AG09319 (cell line): ENCODE data around the gene UBE3A.

Experiments
- DNase-seq: peaks from one replicate; pipeline ENCODE4 v3.0.0-alpha.2; 2010; ENCODE audit warnings: low read depth; ENCODE audit errors: extremely low read depth
- TF ChIP-seq, protein P1 (sequence below): IDR thresholded peaks from 2 replicates; pipeline ENCODE4 v1.5.1; 2011; ENCODE audit warnings: low read depth, mild to moderate bottlenecking, inconsistent platforms, low read length, moderate library complexity

Gene UBE3A

GRCh38 chr15:25368850-25369249 is 70.0 kb downstream of the UBE3A start:
- no peak for DNase-seq
- TF ChIP-seq, protein P1, sequence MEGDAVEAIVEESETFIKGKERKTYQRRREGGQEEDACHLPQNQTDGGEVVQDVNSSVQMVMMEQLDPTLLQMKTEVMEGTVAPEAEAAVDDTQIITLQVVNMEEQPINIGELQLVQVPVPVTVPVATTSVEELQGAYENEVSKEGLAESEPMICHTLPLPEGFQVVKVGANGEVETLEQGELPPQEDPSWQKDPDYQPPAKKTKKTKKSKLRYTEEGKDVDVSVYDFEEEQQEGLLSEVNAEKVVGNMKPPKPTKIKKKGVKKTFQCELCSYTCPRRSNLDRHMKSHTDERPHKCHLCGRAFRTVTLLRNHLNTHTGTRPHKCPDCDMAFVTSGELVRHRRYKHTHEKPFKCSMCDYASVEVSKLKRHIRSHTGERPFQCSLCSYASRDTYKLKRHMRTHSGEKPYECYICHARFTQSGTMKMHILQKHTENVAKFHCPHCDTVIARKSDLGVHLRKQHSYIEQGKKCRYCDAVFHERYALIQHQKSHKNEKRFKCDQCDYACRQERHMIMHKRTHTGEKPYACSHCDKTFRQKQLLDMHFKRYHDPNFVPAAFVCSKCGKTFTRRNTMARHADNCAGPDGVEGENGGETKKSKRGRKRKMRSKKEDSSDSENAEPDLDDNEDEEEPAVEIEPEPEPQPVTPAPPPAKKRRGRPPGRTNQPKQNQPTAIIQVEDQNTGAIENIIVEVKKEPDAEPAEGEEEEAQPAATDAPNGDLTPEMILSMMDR, result no peak

DNA sequence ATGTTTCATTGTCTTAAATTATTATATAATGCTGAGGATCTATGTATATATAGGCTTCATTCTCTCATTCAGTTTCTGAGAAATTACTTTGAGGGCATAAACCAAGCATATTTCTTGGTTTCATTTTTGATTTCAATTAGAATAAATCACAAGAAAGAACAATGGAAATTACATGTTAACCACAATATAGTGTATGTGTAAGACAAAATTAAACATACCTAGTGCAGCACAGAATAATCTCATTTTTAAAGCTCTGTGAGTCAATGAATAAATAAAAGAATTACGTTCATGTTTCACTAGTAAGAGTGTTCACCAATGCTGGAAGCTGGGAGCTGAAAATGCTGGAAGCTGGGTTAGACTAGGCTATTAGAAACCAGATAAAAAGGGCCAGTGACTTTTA is 72.8 kb downstream of the UBE3A start:
- TF ChIP-seq, protein P1, result no peak
- no peak for DNase-seq

DNA sequence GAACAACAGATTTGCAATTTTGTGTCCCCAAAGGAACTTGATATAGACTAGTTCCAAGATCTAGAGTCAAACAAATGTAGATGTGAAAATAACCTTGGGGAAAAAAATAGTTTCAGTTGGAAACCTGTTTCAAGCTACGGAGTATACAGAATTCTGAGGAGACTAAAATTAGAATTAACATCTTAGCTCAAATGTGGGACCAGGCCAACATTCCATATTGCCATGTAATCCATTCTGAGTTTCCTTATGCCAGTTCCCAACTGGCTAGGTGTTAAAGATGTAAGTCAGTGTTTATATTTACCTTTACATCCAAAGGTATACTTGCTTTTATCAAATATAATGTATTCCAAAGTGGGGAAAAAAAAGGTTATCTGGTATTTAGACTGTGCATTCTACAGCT is 76.3 kb downstream of the UBE3A start:
- no peak for DNase-seq
- TF ChIP-seq, protein P1, result no peak

DNA sequence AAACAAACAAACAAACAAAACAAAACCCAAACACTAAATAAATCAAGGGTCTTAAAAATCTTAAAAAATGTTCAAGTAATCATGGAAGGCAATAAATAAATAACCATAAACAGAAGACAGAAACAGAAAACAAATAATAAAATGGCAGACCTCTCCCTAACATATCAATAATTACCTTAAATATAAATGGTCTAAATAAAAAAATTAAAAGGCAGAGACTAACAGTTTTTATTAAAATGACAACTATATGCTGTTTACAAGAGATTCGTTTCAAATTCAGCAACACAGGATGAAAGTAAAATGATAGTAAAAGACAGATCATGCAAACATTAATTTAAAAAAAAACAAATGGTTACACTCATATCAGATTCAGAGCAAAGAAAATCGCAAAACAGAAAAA is 91.1 kb downstream of the UBE3A start:
- TF ChIP-seq, protein P1, result no peak
- DNase-seq, result no peak

DNA sequence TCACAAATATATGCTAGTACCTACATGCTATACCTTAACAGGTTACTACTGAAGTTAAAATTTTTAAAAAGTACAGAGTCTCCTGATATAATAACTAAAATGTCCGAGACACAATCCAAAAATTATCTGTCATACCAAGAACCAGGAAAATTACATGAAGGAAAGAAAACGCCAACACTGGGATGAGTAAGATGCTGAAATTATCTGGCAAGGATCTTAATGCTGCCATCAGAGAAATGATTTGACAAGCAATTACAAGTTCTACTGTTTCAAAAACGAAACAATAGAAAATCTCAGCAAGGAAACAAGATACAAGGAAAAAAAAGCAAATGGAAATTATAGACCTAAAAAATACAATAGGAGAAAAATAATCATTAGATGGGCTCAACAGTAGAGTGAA is 92.5 kb downstream of the UBE3A start:
- TF ChIP-seq, protein P1, result no peak
- no peak for DNase-seq

GRCh38 chr15:25345943-25346342 is 92.9 kb downstream of the UBE3A start:
- TF ChIP-seq, protein P1, result peak; percentile 23
- no peak for DNase-seq

DNA sequence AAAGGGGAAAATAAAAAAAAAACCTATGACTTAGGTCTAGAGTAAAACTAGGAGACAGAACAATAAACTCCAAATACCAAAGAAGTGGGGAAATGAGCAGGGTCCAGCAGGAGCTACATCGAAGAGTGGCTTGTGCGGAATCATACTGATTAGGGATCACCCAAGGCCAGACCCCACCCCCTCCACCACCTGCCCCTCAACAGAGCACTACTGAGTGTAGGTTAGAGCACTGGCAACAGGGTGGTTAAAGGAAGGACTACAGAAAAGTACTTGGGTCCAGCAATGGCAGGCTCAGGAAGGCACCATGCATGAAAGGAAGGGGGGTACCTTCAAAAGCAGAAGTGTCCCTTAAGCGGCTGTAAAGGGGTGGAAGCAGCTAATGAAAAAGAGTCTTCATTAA is 96.2 kb downstream of the UBE3A start:
- DNase-seq, result no peak
- TF ChIP-seq, protein P1, result no peak

DNA sequence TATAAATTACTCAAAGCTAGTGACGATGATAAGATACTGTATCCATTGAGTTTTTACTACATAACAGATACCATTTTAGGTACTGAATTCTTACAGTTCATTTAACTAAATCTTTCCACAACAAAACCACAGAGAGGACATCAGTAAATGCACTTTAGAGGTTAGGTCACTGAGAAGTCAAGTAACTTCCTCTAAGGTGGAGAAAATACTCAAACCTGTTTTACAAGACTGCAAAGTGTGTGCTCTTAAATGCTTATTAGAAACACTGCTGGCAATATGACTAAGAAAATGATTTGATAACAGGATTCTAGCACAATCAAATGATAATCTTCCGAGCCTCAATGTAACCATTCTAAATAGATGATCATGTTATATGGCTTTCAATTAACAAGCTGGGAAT is 99.4 kb downstream of the UBE3A start:
- DNase-seq, result no peak
- TF ChIP-seq, protein P1, result no peak
